Tibial artery (tissue), 4 donors: ENCODE results near the gene SRSF7.

Experiments
- DNase-seq, 2 donors: peaks; one replicate each; pipeline ENCODE4 v3.0.0-alpha.2; 2019
- H3K27ac ChIP-seq, 2 donors: fragments of 200-600 bp; sonication (generic) in 1 of 2; 1 replicate in 1 of 2; 2 replicates in 1 of 2; pipeline ENCODE4 v1.5.1; 2018 to 2019; ENCODE audit warnings: mild to moderate bottlenecking in 1 of 2
- H3K27me3 ChIP-seq, 2 donors: fragments of 200-600 bp; sonication (generic) in 1 of 2; one replicate each; pipeline versions ENCODE4 v1.5.1 to v1.6.0; 2016 to 2019
- H3K36me3 ChIP-seq, 3 donors: fragments of 200-600 bp; sonication (generic) in 2 of 3; one replicate each; pipeline ENCODE4 v1.5.1; 2016 to 2019; ENCODE audit warnings: mild to moderate bottlenecking in 2 of 3
- H3K4me1 ChIP-seq, 4 donors: fragments of 200-600 bp; sonication (generic) in 2 of 4; 1 replicate in 3 of 4; 2 replicates in 1 of 4; pipeline ENCODE4 v1.5.1; 2016 to 2019
- H3K4me3 ChIP-seq, 2 donors: fragments of 200-600 bp; sonication (generic) in 1 of 2; 1 replicate in 1 of 2; 2 replicates in 1 of 2; pipeline ENCODE4 v1.5.1; 2018 to 2019; ENCODE audit warnings: mild to moderate bottlenecking in 2 of 2
- H3K9me3 ChIP-seq, 3 donors: fragments of 200-600 bp; sonication (generic) in 1 of 3; one replicate each; pipeline ENCODE4 v1.5.1; 2016 to 2019
- CTCF ChIP-seq, 2 experiments: fragments of 200-600 bp in 1 of 2; fragments of 450-650 bp in 1 of 2; IDR thresholded peaks; one replicate each; pipeline ENCODE4 v1.5.1; 2017 to 2019; ENCODE audit warnings: antibody characterized with exemption in 2 of 2, mild to moderate bottlenecking in 1 of 2, moderate library complexity in 1 of 2
- intact Hi-C: fragments of 100-400 bp; cut with DNase I; formaldehyde crosslinking; loops from one replicate; pipeline ENCODE4 v1.15.0; 2023; ENCODE audit warnings: low total_unique reads

Gene SRSF7

GRCh38 chr2:38778687-38779082 is 27.5 kb upstream of the SRSF7 start:
- Histone ChIP-seq H3K27me3 (no peaks in the 10 kb centered on the region), H3K27ac (peak overlapping the region; percentile 62), H3K4me3 (peak overlapping the region; percentile 56 to 68), H3K4me1 (peaks cover 0 to 12% (median 4%) of the 10 kb centered on the region in 4 donors), H3K9me3 (no peaks in the 10 kb centered on the region), H3K36me3 (peaks cover 14 to 18% (median 15%) of the 10 kb centered on the region in 3 donors)
- intact Hi-C loops = no loop called here
- no peak for TF ChIP-seq CTCF (IDR thresholded peaks at IDR 0.05)
- DNase-seq = no peak

- no peak for TF ChIP-seq CTCF (IDR thresholded peaks at IDR 0.05)
- Histone ChIP-seq H3K36me3 (peaks cover 6 to 9% (median 7%) of the 10 kb centered on the region in 3 donors), H3K27me3 (no peaks in the 10 kb centered on the region), H3K27ac (no peak overlapping the region), H3K4me3 (no peak overlapping the region), H3K9me3 (no peaks in the 10 kb centered on the region), H3K4me1 (peaks cover 0 to 12% (median 4%) of the 10 kb centered on the region in 4 donors)
- DNase-seq = no peak
- intact Hi-C loops = no loop called here
Observed at GRCh38 chr2:38776531-38776930, 25.4 kb upstream of the SRSF7 start.

- intact Hi-C loops = no loop called here
Observed at GRCh38 chr2:38775921-38776225, 24.7 kb upstream of the SRSF7 start.

GRCh38 chr2:38775097-38775920 is 24.1 kb upstream of the SRSF7 start:
- H3K4me3 ChIP-seq = no peak overlapping the region
- TF ChIP-seq CTCF (IDR thresholded peaks at IDR 0.05) = no peak
- DNase-seq = no peak
- H3K4me1 ChIP-seq = peaks cover 0 to 12% (median 4%) of the 10 kb centered on the region in 4 donors
- H3K27ac ChIP-seq = no peak overlapping the region
- H3K9me3 ChIP-seq = no peaks in the 10 kb centered on the region
- no peaks in the 10 kb centered on the region for H3K27me3 ChIP-seq
- intact Hi-C loops = no loop called here
- H3K36me3 ChIP-seq = no peaks in the 10 kb centered on the region

More at GRCh38 chr2:38775921-38776225, 24.7 kb upstream of the SRSF7 start:
- TF ChIP-seq CTCF (IDR thresholded peaks at IDR 0.05) = no peak
- Histone ChIP-seq H3K9me3 (no peaks in the 10 kb centered on the region), H3K36me3 (peaks cover 0 to 2% (median under 1%) of the 10 kb centered on the region in 3 donors), H3K27me3 (no peaks in the 10 kb centered on the region), H3K27ac (no peak overlapping the region), H3K4me3 (no peak overlapping the region), H3K4me1 (peaks cover 0 to 12% (median 4%) of the 10 kb centered on the region in 4 donors)
- DNase-seq = no peak

- no peak overlapping the region for H3K4me3 ChIP-seq
- no peaks in the 10 kb centered on the region for H3K9me3 ChIP-seq
- no peaks in the 10 kb centered on the region for H3K27me3 ChIP-seq
- no peaks in the 10 kb centered on the region for H3K4me1 ChIP-seq
- no peaks in the 10 kb centered on the region for H3K36me3 ChIP-seq
- TF ChIP-seq CTCF (IDR thresholded peaks at IDR 0.05) = no peak
- DNase-seq = no peak
- intact Hi-C loops = no loop called here
- no peak overlapping the region for H3K27ac ChIP-seq
Observed at GRCh38 chr2:38771632-38772031, 20.5 kb upstream of the SRSF7 start.
